ELR (cell line): ENCODE measurements around the gene CAVIN2.

Source experiments
- DNase-seq: peaks from one replicate; pipeline ENCODE4 v3.0.0-alpha.2; 2015; ENCODE audit warnings: low read depth

CAVIN2 gene

GRCh38 chr2:191846515-191847476 is at the start of gene CAVIN2:
TSS of gene CAVIN2 (minus strand) at chr2:191847088. CDS start at chr2:191846925, 163 bp downstream.
- peak; percentile 49 for DNase-seq

GRCh38 chr2:191895743-191896142 is 48.9 kb upstream of the CAVIN2 start:
- no peak for DNase-seq

GRCh38 chr2:191895195-191895594 is 48.3 kb upstream of the CAVIN2 start:
- DNase-seq, result no peak

GRCh38 chr2:191894681-191895147 is 47.8 kb upstream of the CAVIN2 start:
- peak; percentile 95 for DNase-seq

DNA sequence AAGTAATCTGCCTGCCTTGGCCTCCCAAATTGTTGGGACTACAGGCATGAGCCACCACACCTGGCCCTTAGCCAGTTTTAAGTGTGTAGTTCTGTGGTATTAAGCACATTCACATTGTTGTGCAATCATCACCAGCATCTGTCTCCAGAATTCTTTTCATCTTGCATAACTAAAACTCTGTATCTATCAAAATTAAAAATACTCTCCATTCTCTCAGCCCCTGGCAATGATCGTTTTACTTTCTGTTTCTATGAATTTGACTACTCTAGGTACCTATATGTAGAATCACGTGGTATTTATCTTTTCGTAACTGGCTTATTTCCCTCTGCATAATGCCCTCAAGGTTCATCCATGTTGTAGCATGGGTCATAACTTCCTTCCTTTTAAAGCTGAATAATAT is 45.5 kb upstream of the CAVIN2 start:
- DNase-seq, result peak; percentile 68

DNA sequence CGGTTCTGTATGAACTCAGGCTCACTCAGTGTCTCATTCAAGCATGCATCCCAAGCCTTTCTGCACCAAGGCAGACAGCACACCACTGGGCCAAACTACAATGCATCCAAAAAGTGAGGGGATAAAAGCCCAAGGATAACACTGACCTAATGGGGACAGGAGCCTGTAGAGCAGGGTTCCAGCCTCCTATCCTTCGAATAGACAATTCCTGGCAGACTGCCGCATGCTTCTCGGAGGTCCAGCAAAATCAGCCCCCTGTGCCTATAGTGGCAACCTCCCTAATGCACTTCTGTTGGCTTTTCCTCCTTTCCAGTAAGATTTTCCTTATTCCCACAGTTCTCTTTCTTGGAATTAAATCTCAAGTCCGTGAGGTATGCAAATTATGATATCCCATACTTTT is 44.8 kb upstream of the CAVIN2 start:
- DNase-seq, result no peak

- no peak for DNase-seq
These were observed 43.0 kb upstream of the CAVIN2 start for GRCh38 chr2:191889931-191890330.

DNA sequence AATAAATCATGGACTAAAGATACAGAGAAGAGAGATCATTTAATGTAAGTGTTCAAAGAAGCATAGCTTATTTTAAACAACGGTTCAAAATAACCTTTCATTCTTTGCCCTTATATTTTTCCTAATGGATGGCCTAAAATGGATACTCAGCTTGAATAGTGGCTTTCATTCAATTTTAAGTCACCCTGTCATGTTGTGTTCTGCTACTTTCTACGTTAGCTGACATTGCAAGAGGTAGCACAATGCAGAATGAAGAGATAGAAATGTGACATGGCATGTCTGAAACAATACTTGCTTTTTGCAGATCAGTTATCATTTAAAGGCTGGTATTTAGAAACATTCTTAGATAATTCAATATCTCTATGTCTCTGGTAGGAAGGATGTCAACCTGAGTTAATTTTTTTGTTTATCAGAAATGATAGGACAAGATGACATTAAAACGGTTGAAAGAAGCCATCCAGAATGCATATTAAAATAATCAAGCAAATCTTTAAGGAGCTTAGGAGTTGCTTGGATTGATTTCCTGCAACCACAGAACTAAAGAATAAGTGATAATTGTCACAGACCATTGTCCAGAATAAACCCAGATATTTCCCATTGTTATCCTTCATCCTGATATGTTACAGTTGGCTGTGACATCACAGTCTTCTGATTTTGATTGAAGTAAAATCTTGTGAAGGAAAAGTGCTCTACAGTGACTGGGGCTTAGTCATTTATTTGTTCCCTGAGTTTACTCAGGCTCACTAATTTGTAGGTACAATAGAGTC is 41.7 kb upstream of the CAVIN2 start:
- no peak for DNase-seq

GRCh38 chr2:191885650-191886049 is 38.8 kb upstream of the CAVIN2 start:
- no peak for DNase-seq

DNA sequence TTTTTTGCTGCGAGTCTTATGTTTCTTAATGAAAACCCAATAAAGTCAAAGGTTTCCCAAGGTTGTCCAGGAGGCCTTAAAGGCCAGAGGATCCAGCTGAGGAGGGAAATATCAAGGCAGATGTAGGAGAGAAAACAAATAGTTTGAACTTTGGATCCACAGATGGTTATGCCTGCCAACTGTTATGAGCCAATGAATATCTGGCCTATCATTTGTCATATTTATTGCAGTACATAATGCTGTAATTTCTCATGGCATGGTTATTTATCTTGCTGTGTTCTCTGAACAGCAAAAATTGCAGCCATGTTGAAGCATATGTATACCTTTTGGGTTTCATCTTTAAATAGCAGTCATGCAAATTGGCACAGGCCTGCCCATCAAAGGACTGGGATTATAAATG is 38.2 kb upstream of the CAVIN2 start:
- no peak for DNase-seq

DNA sequence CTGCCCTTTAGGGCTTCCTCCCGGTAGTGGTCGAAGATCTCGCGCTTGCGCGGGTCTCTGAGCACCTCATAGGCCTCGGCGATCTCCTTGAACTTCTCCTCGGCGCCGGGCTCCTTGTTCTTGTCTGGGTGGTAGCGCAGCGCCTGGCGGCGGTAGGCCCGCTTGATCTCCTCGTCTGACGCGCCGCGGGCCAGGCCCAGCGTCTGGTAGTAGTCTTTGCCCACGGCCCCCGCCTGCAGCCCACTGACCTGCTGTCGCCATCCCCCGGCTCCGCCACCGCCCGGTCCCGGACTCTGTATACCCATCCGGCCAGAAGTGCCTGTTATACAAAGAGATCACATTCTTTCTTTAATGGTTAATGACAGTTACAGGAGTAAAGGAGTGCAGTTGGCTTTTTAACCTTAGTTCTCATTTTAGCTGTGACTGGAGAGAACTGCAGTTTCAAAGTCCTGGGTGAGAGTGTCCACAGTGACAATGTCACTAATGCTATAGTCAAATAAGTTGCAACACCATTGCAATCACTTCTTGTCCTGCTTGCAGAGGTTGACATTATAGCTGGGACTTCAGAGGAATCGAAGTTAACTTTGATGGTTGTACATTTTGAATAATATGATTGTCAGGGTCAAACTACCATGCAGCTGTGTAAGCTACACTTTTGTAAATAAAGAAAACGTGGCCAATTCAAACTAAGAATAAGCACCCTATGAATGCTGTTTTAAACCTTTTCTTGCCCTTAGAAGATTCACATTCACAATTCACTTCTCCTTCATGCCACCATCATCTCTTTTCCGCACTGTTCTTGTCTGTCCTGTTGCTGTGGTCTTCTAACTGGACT is 35.3 kb upstream of the CAVIN2 start:
- DNase-seq, result no peak

GRCh38 chr2:191878548-191879279 is 31.8 kb upstream of the CAVIN2 start:
- DNase-seq, result peak; percentile 90

DNA sequence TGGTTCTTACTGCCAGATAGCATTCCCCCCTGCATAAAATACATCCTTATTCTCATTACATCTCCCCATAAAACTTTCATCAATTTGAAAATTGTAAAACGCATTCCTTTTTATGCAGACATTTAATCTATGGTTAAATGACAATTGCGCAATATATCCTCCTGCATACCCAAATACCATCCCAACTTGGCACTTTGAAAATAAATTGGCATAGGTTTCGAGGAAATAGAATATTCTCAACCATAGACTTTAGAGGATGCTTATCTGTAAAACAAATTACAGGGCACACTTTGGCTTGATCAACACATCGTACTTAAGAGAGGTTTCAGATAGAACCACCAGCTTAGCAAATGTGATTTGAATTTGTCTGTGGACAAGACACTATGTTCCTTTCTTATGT is 31.0 kb upstream of the CAVIN2 start:
- no peak for DNase-seq

DNA sequence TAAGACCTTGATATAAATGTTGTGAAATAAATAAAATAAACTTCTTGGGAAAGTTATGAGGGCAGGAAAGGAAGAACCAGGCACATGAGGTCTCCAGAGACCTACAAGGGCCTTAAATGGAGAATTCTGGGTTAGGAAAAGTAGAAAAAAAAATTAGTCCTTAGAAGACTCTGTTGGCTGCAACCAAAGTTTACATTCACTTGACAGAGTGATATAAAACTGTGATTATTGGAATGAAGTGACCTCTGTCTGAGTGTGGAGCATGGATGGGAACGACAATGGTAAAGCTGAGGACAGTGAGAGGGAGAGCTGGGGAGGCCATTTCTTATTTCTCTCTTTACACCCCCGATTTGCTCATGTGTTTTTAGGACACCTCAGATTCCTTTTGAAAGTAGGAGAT is 29.0 kb upstream of the CAVIN2 start:
- DNase-seq, result no peak

DNA sequence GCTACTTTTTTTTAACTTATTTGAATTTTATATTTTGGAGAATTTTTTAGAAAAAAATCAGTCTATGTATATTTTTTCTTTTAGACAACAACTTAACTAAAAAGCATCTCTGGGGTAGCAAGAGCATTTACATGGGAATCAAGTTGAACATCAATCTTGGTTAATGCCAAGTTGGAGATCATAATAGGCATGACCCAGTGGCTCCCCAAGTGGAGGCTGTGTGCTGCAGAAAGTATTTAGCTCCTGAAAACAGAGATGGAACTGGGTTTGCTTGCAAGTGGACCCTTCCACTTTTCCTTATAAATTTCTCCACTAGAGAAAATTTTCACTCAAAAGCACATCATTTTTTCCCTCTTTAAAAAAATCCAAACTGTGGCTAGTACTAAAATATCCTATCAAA is 23.9 kb upstream of the CAVIN2 start:
- peak; percentile 35 for DNase-seq

DNA sequence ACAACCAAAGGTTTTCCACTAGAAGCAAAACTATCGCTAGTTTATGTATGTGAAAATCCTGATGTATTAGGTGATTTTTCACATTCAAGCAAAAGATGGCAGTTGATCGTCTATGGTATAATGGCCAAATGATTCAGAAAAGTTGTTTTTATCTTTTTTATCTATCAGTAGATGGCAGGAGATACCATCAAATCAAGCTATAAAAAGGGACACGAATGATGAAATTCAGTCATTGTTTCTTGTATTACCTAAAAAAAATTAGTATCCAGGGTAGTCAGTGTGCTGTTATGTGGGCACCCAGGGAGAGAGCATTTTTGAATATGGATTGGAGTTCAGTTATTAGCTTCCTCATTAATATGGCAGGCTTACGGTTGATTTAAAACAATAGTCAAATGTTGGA is 22.9 kb upstream of the CAVIN2 start:
- DNase-seq, result peak; percentile 44

- DNase-seq, result peak; percentile 77
These were observed 22.3 kb upstream of the CAVIN2 start for GRCh38 chr2:191869178-191869577.

DNA sequence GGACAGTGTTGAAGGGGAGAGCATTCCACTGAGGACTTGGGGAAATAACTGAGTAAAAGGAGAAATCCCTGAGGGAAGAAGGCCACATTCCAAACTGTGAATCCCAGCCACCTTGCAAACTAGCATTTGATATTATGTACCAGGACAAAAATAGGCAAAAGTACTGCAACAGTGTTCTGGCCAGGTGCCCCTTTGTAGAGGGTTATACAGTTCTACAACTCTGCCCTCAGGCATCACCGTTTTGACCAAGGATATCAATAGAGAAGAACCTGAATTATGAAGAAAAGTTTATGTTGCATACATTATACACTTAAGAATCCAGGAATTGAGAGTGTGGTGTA is 20.6 kb upstream of the CAVIN2 start:
- no peak for DNase-seq

DNA sequence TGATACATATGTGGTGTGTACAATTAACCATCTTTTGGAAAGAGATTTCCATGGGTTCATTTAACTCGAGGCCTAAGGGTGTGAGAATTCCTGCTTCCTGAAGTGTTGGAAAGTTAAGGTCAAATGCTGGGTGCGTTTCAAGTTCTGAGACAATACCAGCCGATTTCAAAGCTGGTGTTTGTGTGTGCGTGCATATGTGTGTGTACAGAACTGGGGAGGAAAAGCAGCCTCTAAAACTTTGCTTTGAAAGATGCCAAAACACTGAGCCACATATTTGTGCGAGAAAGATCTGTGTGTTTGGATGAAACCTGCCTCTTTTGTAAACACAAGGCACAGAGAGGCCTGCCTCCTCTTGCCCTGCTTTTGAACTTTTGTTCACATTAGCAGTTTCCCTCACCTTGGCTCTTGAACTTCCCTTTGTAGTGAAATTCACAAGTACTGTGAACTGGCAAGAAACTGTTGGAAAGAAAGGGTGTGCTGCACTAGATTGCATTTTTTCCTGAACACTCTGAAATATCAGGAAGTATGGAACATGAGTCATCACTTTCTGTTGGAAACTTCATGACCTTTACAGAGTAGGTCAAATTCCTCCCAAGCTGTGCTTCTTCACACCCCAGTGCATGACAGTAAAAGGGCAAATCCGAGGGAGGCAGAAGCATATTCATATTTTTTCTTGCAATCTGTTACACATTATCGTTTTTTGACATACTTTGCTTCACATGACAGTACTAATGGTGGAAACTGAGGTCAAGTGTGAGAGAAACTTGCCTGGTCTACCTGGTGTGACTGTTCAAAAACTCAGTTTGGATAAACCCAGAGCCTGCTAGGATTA is 20.0 kb upstream of the CAVIN2 start:
- peak; percentile 97 for DNase-seq

DNA sequence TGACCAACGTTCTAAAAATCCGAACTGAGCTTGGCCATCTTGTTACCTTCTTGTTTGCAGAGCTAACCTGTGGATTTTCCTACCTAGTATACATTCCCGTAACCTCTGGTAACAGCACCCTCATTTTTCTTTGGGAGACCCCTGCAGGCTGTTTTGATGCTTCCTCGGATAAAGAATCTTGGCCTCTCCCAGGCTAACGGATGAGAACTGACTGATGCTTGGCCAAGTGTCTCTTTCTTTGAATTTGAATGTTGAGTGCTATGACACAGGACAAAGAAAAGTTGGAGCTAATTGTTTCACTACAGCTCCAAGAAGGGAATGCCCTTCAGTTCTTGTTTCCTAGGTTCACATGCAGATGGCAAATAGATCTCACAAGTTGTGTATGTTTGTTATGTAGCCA is 19.3 kb upstream of the CAVIN2 start:
- no peak for DNase-seq
